K562 (cell line): ENCODE measurements around the gene CKMT2. TPM values are rescaled to one million over a fixed set of nuclear protein-coding genes. Genes with fewer than 3 reads are reported as not detected.

Experiments used
- ATAC-seq: fragments of 200-7000 bp; cut with Tn5 transposase; 3 replicates; pipeline ENCODE4 v1.9.1; 2020; ENCODE audit warnings: moderate library complexity
- BruUV-seq: library from RNA; stranded (reverse); fragments of 400-500 nt; replicated peaks from 2 replicates; lab custom pipeline; 2021; lab: Mats Ljungman, UMichigan
- CTCF ChIA-PET: fragments of 300-600 bp; formaldehyde crosslinking; extraction: SDS; loops from one replicate; lab custom pipeline; 2021; ENCODE audit warnings: low intra/inter-chr PET ratio; lab: Yijun Ruan, JAX
- POLR2A ChIA-PET: fragments of 300-600, 350-650 bp; sonication (Branson Sonifier 250); formaldehyde crosslinking; extraction: SDS; loops from one replicate; lab custom pipeline; 2021; ENCODE audit warnings: antibody characterized with exemption, inconsistent platforms; lab: Yijun Ruan, JAX
- DNase-seq, 4 experiments: peaks; one replicate each; pipeline versions ENCODE4 v3.0.0 to v3.0.0-alpha.2; 2011 to 2018; ENCODE audit warnings: low spot score in 3 of 4, mixed read lengths in 3 of 4; ENCODE audit errors: extremely low read depth in 1 of 4
- FAIRE-seq: peaks from 2 replicates; lab custom pipeline; 2011; peaks lifted over from hg19 to GRCh38; lab: Jason Lieb, UNC
- H2AFZ ChIP-seq: 2 replicates; pipeline ENCODE4 v1.6.0; 2011; ENCODE audit warnings: low read depth, low read length, control low read depth, inconsistent platforms
- H3K27ac ChIP-seq: fragments of 200-600 bp; 3 replicates; pipeline ENCODE4 v1.8.0; 2011; ENCODE audit warnings: low read depth, mild to moderate bottlenecking, control low read depth, inconsistent platforms, low read length, moderate library complexity, mixed read lengths; ENCODE audit errors: extremely low read depth
- H3K27me3 ChIP-seq, 2 experiments: fragments of 300-600 bp in 1 of 2; 2 replicates in 1 of 2; 3 replicates in 1 of 2; pipeline versions ENCODE4 v1.6.0 to v1.8.0; 2011; ENCODE audit warnings: inconsistent platforms in 2 of 2, low read length in 2 of 2, mild to moderate bottlenecking in 1 of 2, mixed read lengths in 1 of 2, moderate library complexity in 1 of 2; ENCODE audit not compliant: control insufficient read depth in 2 of 2, insufficient read depth in 2 of 2
- H3K36me3 ChIP-seq: fragments of 300-600 bp; 3 replicates; pipeline ENCODE4 v1.8.0; 2011; ENCODE audit warnings: mild to moderate bottlenecking, low read length, inconsistent platforms; ENCODE audit not compliant: control insufficient read depth, insufficient read depth
- H3K4me1 ChIP-seq, 2 experiments: fragments of 200-600 bp in 1 of 2; replicated peaks in 1 of 2; 2 replicates in 1 of 2; 3 replicates in 1 of 2; pipeline versions ENCODE4 v1.5.1 to v1.8.0; 2011; ENCODE audit warnings: inconsistent platforms in 2 of 2, low read length in 2 of 2, mild to moderate bottlenecking in 1 of 2, mixed read lengths in 1 of 2, moderate library complexity in 1 of 2; ENCODE audit not compliant: control insufficient read depth in 2 of 2, insufficient read depth in 2 of 2
- H3K4me2 ChIP-seq: 2 replicates; pipeline ENCODE4 v1.6.1; 2011; ENCODE audit warnings: low read length, control low read depth, inconsistent platforms, mixed read lengths; ENCODE audit not compliant: insufficient read depth
- H3K4me3 ChIP-seq: fragments of 200-600 bp; sonication (generic), shearing (Covaris generic); 2 replicates; pipeline ENCODE4 v1.5.1; 2016; ENCODE audit warnings: control low read depth, inconsistent platforms
- H3K79me2 ChIP-seq: fragments of 200-600 bp; 3 replicates; pipeline ENCODE4 v1.8.0; 2011; ENCODE audit warnings: low read length, inconsistent platforms; ENCODE audit not compliant: control insufficient read depth, insufficient read depth
- H3K9ac ChIP-seq, 2 experiments: 2 replicates each; pipeline versions ENCODE4 v1.6.0 to v1.6.1; 2011; ENCODE audit warnings: low read depth in 2 of 2, low read length in 2 of 2, control low read depth in 1 of 2, inconsistent platforms in 1 of 2, mild to moderate bottlenecking in 1 of 2, mixed read lengths in 1 of 2; ENCODE audit not compliant: insufficient read depth in 1 of 2
- H3K9me1 ChIP-seq: one replicate; pipeline ENCODE4 v1.6.0; 2011; ENCODE audit warnings: inconsistent platforms, mild to moderate bottlenecking, low read length, moderate library complexity; ENCODE audit not compliant: control insufficient read depth, insufficient read depth
- H3K9me3 ChIP-seq: replicated peaks from 2 replicates; pipeline ENCODE4 v1.5.1; 2011; ENCODE audit warnings: low read depth, low read length, inconsistent platforms; ENCODE audit not compliant: control insufficient read depth, insufficient read depth
- H4K20me1 ChIP-seq: replicated peaks from 2 replicates; pipeline ENCODE4 v1.6.1; 2011; ENCODE audit warnings: low read length, inconsistent platforms, mixed read lengths; ENCODE audit not compliant: control insufficient read depth, insufficient read depth
- ARID1B ChIP-seq: fragments of 450-650 bp; IDR thresholded peaks from 2 replicates; pipeline ENCODE4 v1.6.1; 2016; ENCODE audit warnings: antibody characterized with exemption, mild to moderate bottlenecking, inconsistent platforms
- BHLHE40 ChIP-seq: IDR thresholded peaks from 2 replicates; pipeline ENCODE4 v1.6.1; 2011; ENCODE audit warnings: low read length, improper control_type of control experiment
- CBX5 ChIP-seq: IDR thresholded peaks from 2 replicates; pipeline ENCODE4 v1.6.1; 2014; ENCODE audit warnings: low read depth, borderline replicate concordance
- CCAR2 ChIP-seq: fragments of 200-400 bp; formaldehyde crosslinking; IDR thresholded peaks from 2 replicates; pipeline ENCODE4 v1.6.1; 2017; ENCODE audit warnings: mild to moderate bottlenecking, low read depth, low read length
- CTBP1 ChIP-seq: fragments of 450-650 bp; IDR thresholded peaks from 2 replicates; pipeline ENCODE4 v1.6.1; 2016; ENCODE audit warnings: borderline replicate concordance
- TBL1XR1 ChIP-seq, 2 experiments: IDR thresholded peaks; 2 replicates each; pipeline ENCODE4 v1.6.1; 2012; ENCODE audit warnings: improper control_type of control experiment in 2 of 2, low read length in 2 of 2, mild to moderate bottlenecking in 1 of 2
- TFAM ChIP-seq: fragments of 250-450 bp; sonication (Bioruptor Pico); conservative IDR thresholded peaks from 2 replicates; pipeline ENCODE4 v1.5.0; 2021; ENCODE audit warnings: mild to moderate bottlenecking, moderate library complexity
- ZFP1 ChIP-seq: fragments of 450-650 bp; formaldehyde crosslinking; IDR thresholded peaks from 2 replicates; pipeline ENCODE4 v1.4.0; 2020; ENCODE audit warnings: mild to moderate bottlenecking, mixed read lengths
- ZNF76 ChIP-seq: fragments of 250-450 bp; sonication (Bioruptor Pico); IDR thresholded peaks from 2 replicates; pipeline ENCODE4 v1.4.0; 2020; ENCODE audit warnings: mild to moderate bottlenecking, moderate library complexity, borderline replicate concordance
- WGBS: fragments of 100-300 bp; shearing (Covaris generic); methylation state at CpG from one replicate; pipeline ENCODE4 v1.1.6; 2016; ENCODE audit warnings: low coverage, mixed read lengths; ENCODE audit not compliant: insufficient coverage; ENCODE audit errors: missing lambda C conversion rate; 5-methylcytosine and 5-hydroxymethylcytosine counted together
- in situ Hi-C: fragments of 300-500 bp; cut with MboI; formaldehyde crosslinking; loops from 4 replicates; pipeline ENCODE4 v1.15.0; 2018; ENCODE audit warnings: inconsistent platforms, mixed read lengths
- intact Hi-C: fragments of 100-400 bp; cut with micrococcal nuclease; formaldehyde crosslinking; loops from 2 replicates; pipeline ENCODE4 v1.14.2; 2022
- polyA plus RNA-seq, 8 experiments: library from polyadenylated mRNA; depleted of rRNA in 4 of 8; stranded (reverse) in 5 of 8; unstranded in 3 of 8; fragments of >200 nt; fragmentation: Nextera tagmentation in 2 of 8; fragmentation: Illumina TruSeq in 1 of 8; extraction: Ambion mirVana in 2 of 8; extraction: Trizol in 1 of 8; gene quantifications; 2 replicates each; pipeline versions ENCODE4 v1.2.1 to v1.2.3, GENCODE V29; 2011 to 2014; ENCODE audit warnings: inconsistent platforms in 1 of 8, missing spikeins in 1 of 8
- total RNA-seq, 7 experiments: library from RNA; depleted of rRNA in 6 of 7; stranded (reverse); fragments of >200 nt in 6 of 7; fragmentation: Illumina TruSeq in 2 of 7; extraction: Trizol in 2 of 7; gene quantifications; 2 replicates each; pipeline versions ENCODE4 v1.2.1 to v1.2.3, GENCODE V29; 2011 to 2021; ENCODE audit warnings: low replicate concordance in 1 of 7
- TF ChIP-seq, protein P1 (sequence below): fragments of 250-450 bp; sonication (Bioruptor Pico); IDR thresholded peaks from 2 replicates; pipeline ENCODE4 v1.8.0; 2021; ENCODE audit warnings: mild to moderate bottlenecking, moderate library complexity
- TF ChIP-seq, protein P2 (sequence below): fragments of 250-450 bp; sonication (Bioruptor Pico); IDR thresholded peaks from 2 replicates; pipeline ENCODE4 v1.8.0; 2022; ENCODE audit warnings: inconsistent platforms

The CKMT2 gene
- total and polyA plus RNA-seq, 9 of the 15 experiments (the other 6 are each of a cell fraction or from before 2014, with no cell fraction given): 0.03 TPM; not detected in 8

DNA sequence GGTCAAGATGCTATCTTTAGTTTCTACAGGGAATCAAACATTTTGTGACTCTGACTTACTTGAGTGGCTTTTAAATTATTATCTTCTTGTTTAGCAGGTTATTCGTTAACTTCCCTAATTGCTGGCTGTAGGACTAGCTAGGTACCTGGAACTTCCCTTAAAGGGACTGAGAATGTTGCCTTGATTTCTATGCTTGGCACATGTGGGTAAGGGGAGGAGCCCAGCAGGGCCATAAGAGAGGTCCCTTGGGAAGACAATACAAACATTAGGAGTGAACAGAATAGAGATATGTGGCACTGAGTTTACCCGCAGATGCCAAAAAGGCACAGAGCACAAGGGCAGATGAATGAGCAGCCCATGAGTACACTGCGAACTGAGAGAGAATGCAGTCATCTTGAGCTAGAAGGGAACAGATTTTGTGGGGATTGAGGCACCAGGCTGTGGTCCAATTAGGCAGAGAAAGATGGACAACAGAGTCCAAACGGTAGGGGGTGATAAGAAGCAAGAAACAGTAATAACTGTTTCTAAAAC, 9.8 kb downstream of the CKMT2 start:
- no peak for ATAC-seq
- WGBS: 48% methylated on average over 4 of the region's 4 CpGs
- in situ Hi-C loops (no loop called here), intact Hi-C loops (no loop called here)
- ChIA-PET POLR2A (interaction anchor here (0.7 kb wide), 1 partner anchor 1659 kb away, joined by 3 read pairs; no protein-coding TSS in a partner anchor), CTCF (no interaction called here)
- Histone ChIP-seq H4K20me1 (no peaks in the 10 kb centered on the region), H3K36me3 (no peaks in the 10 kb centered on the region; the same call in 2 of the 3 replicates), H3K9me3 (no peaks in the 10 kb centered on the region), H3K27me3 (no peaks in the 10 kb centered on the region), H3K9ac (no peak overlapping the region), H3K9me1 (no peaks in the 10 kb centered on the region), H3K4me3 (no peak overlapping the region), H3K4me2 (no peak overlapping the region), H3K79me2 (no peaks in the 10 kb centered on the region), H3K27ac (no peak overlapping the region), H2AFZ (no peak overlapping the region), H3K4me1 (no peaks in the 10 kb centered on the region)
- FAIRE-seq: no peak
- TF ChIP-seq CCAR2 (no peak), CBX5 (no peak), ZNF76 (CRISPR knock-in tag) (no peak), CTBP1 (no peak), BHLHE40 (no peak), TFAM (no peak), ARID1B (no peak), ZFP1 (CRISPR knock-in tag) (no peak), TBL1XR1 (IDR thresholded peaks at IDR 0.05; ENCODE audit: low read length in 2 of 2) (no peak)
- TF ChIP-seq, protein P1, sequence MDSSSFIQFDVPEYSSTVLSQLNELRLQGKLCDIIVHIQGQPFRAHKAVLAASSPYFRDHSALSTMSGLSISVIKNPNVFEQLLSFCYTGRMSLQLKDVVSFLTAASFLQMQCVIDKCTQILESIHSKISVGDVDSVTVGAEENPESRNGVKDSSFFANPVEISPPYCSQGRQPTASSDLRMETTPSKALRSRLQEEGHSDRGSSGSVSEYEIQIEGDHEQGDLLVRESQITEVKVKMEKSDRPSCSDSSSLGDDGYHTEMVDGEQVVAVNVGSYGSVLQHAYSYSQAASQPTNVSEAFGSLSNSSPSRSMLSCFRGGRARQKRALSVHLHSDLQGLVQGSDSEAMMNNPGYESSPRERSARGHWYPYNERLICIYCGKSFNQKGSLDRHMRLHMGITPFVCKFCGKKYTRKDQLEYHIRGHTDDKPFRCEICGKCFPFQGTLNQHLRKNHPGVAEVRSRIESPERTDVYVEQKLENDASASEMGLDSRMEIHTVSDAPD: no peak
- TF ChIP-seq, protein P2, sequence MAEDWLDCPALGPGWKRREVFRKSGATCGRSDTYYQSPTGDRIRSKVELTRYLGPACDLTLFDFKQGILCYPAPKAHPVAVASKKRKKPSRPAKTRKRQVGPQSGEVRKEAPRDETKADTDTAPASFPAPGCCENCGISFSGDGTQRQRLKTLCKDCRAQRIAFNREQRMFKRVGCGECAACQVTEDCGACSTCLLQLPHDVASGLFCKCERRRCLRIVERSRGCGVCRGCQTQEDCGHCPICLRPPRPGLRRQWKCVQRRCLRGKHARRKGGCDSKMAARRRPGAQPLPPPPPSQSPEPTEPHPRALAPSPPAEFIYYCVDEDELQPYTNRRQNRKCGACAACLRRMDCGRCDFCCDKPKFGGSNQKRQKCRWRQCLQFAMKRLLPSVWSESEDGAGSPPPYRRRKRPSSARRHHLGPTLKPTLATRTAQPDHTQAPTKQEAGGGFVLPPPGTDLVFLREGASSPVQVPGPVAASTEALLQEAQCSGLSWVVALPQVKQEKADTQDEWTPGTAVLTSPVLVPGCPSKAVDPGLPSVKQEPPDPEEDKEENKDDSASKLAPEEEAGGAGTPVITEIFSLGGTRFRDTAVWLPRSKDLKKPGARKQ (CRISPR knock-in tag): no peak
- DNase-seq: no peak
- no TSS peak for BruUV-seq
